Smooth muscle cell (in vitro differentiated cells): ENCODE measurements around the gene XYLT1. TPM values are rescaled to one million over a fixed set of nuclear protein-coding genes. Genes with fewer than 3 reads are reported as not detected.

Experiments used
- DNase-seq: peaks from one replicate; lab custom pipeline; 2025; ENCODE audit not compliant: unreplicated experiment; lab: John Stamatoyannopoulos, UW
- H2AFZ ChIP-seq: fragments of 200-600 bp; sonication (generic); 2 replicates; pipeline ENCODE4 v1.6.0; 2016; ENCODE audit warnings: antibody characterized with exemption, low read depth, mild to moderate bottlenecking
- H3F3A ChIP-seq: fragments of 200-600 bp; sonication (generic); 2 replicates; pipeline ENCODE4 v1.6.0; 2017; ENCODE audit warnings: antibody characterized with exemption, low read depth
- H3K27ac ChIP-seq: fragments of 200-600 bp; sonication (generic); 2 replicates; pipeline ENCODE4 v1.5.1; 2016; ENCODE audit warnings: low read depth, mild to moderate bottlenecking
- H3K27me3 ChIP-seq: fragments of 200-600 bp; sonication (generic); 2 replicates; pipeline ENCODE4 v1.6.1; 2016; ENCODE audit warnings: low read depth, mild to moderate bottlenecking
- H3K36me3 ChIP-seq: fragments of 200-600 bp; sonication (generic); 2 replicates; pipeline ENCODE4 v1.5.1; 2016; ENCODE audit warnings: low read depth
- H3K4me1 ChIP-seq: fragments of 200-600 bp; sonication (generic); 2 replicates; pipeline ENCODE4 v1.5.1; 2016; ENCODE audit warnings: low read depth
- H3K4me2 ChIP-seq: fragments of 200-600 bp; sonication (generic); 2 replicates; pipeline ENCODE4 v1.6.0; 2016; ENCODE audit warnings: mild to moderate bottlenecking
- H3K4me3 ChIP-seq: fragments of 200-600 bp; sonication (generic); 2 replicates; pipeline ENCODE4 v1.5.1; 2016; ENCODE audit warnings: mild to moderate bottlenecking
- H3K79me2 ChIP-seq: fragments of 200-600 bp; sonication (generic); 2 replicates; pipeline ENCODE4 v1.6.0; 2016; ENCODE audit warnings: low read depth, mild to moderate bottlenecking
- H3K9ac ChIP-seq: fragments of 200-600 bp; sonication (generic); 2 replicates; pipeline ENCODE4 v1.6.0; 2016; ENCODE audit warnings: low read depth
- H3K9me3 ChIP-seq: fragments of 200-600 bp; sonication (generic); replicated peaks from 2 replicates; pipeline ENCODE4 v1.5.1; 2016; ENCODE audit warnings: low read depth
- H4K20me1 ChIP-seq: fragments of 200-600 bp; sonication (generic); 2 replicates; pipeline ENCODE4 v1.6.0; 2016; ENCODE audit warnings: low read depth
- WGBS: methylation state at CpG from one replicate; pipeline ENCODE4 v1.1.7; 2016; ENCODE audit warnings: low lambda C conversion rate; 5-methylcytosine and 5-hydroxymethylcytosine counted together
- polyA plus RNA-seq: library from polyadenylated mRNA; unstranded; fragments of >200 nt; fragmentation: Nextera tagmentation; extraction: Ambion mirVana; gene quantifications from 2 replicates; pipeline ENCODE4 v1.2.1, GENCODE V29; 2016
- total RNA-seq: library from RNA; depleted of rRNA; stranded (reverse); fragments of >200 nt; gene quantifications from 2 replicates; pipeline ENCODE4 v1.2.3, GENCODE V29; 2014
- TF ChIP-seq, protein P1 (sequence below): fragments of 200-600 bp; sonication (generic); IDR thresholded peaks from 2 replicates; pipeline ENCODE4 v1.5.1; 2017; ENCODE audit warnings: borderline replicate concordance, mild to moderate bottlenecking, antibody characterized with exemption; ENCODE audit not compliant: insufficient read depth, poor library complexity, severe bottlenecking

XYLT1 gene
- total and polyA plus RNA-seq, 2 experiments from 2014 or later = 9.5 to 19.9 TPM

DNA sequence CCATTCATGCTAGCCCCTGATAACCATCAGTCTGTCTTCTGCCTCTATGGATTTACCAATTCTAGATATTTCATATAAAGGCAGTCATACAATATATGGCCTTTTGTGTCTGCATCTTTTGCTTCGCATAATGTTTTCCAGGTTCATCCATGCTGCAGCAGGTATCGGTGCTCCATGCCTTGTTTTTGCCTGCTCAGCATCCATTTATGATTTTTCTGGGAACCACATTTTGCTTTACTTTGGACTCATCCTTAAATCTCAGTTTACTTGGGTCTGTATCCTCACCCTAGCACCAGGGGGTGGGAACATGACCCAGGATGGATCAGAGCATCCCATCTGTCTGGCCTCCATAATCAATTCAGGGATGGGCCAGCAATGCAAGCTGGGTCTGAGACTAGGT is 325.7 kb downstream of the XYLT1 start:
- WGBS = 95% methylated on average over 2 of the region's 2 CpGs
- Histone ChIP-seq H3K4me3 (no peak overlapping the region), H3K4me1 (no peaks in the 10 kb centered on the region), H3K9ac (no peak overlapping the region), H3K4me2 (no peak overlapping the region), H3K27me3 (no peaks in the 10 kb centered on the region), H3K79me2 (no peaks in the 10 kb centered on the region), H3F3A (no peaks in the 10 kb centered on the region), H4K20me1 (peaks cover 82% of the 10 kb centered on the region), H2AFZ (no peak overlapping the region), H3K27ac (no peak overlapping the region), H3K36me3 (no peaks in the 10 kb centered on the region), H3K9me3 (no peaks in the 10 kb centered on the region)
- TF ChIP-seq, protein P1, sequence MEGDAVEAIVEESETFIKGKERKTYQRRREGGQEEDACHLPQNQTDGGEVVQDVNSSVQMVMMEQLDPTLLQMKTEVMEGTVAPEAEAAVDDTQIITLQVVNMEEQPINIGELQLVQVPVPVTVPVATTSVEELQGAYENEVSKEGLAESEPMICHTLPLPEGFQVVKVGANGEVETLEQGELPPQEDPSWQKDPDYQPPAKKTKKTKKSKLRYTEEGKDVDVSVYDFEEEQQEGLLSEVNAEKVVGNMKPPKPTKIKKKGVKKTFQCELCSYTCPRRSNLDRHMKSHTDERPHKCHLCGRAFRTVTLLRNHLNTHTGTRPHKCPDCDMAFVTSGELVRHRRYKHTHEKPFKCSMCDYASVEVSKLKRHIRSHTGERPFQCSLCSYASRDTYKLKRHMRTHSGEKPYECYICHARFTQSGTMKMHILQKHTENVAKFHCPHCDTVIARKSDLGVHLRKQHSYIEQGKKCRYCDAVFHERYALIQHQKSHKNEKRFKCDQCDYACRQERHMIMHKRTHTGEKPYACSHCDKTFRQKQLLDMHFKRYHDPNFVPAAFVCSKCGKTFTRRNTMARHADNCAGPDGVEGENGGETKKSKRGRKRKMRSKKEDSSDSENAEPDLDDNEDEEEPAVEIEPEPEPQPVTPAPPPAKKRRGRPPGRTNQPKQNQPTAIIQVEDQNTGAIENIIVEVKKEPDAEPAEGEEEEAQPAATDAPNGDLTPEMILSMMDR = no peak
- DNase-seq = no peak

DNA sequence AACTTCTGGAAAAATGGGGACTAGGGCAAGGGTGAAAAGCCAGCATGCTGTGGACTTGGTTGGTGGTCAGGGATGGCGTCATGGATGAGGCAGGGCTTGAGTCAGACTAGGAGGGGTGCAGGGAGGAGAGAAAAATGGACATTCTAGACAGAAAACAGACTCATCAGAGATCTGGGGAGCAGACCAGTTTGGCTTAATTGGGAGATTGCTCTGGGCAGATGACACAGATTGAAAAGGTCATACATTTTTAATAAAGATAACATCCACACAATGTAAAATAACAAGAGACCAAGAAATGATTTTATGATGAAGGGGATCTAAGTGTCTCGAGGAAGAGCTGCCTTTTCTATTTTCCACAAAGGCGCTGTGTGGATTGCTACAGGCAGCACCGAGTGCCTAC is 326.3 kb downstream of the XYLT1 start:
- Histone ChIP-seq H3K4me2 (no peak overlapping the region), H3K9ac (no peak overlapping the region), H4K20me1 (peaks cover 76% of the 10 kb centered on the region), H3K4me3 (no peak overlapping the region), H2AFZ (no peak overlapping the region), H3F3A (no peaks in the 10 kb centered on the region), H3K9me3 (no peaks in the 10 kb centered on the region), H3K4me1 (no peaks in the 10 kb centered on the region), H3K36me3 (no peaks in the 10 kb centered on the region), H3K27ac (no peak overlapping the region), H3K27me3 (no peaks in the 10 kb centered on the region), H3K79me2 (no peaks in the 10 kb centered on the region)
- WGBS = 88% methylated on average over 4 of the region's 4 CpGs
- TF ChIP-seq, protein P1 = no peak
- no peak for DNase-seq

DNA sequence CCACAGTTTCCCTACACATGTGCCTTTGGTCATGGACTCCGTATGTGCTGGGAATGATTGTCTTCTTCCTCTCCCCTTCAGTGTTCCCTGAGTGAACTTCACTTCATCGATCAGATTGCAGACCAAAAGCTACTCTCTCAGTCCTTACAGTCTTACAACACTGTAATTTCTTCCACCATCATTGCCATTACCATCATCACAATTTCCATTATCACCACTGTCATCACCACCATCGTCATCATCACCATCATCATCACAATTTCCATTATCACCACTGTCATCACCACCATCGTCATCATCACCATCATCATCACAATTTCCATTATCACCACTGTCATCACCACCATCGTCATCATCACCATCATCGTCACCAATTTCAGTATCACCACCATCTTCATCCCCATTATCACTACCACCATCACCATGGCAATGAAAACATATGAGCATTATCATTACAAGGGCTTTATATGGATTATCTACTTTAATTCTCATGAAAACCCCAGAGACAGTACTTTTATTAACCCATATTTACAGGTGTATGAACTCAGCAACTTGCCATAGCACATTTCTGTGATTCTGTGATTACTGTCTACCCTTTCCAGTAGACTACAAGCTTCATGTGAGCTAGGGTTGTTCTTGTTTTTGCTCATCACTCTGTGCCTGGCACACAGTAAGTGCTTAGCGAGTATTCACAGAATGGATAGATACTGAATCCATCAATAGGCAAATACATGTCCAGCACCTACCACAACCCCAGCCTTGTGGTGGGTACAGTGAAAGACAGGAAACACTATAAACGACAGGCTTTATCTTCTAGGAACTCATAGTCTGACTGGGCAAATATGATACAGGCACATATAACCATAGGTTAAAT is 327.0 kb downstream of the XYLT1 start:
- no peaks in the 10 kb centered on the region for H3K4me1 ChIP-seq
- no peaks in the 10 kb centered on the region for H3F3A ChIP-seq
- H3K27me3 ChIP-seq = no peaks in the 10 kb centered on the region
- H4K20me1 ChIP-seq = peaks cover 69% of the 10 kb centered on the region
- no peak overlapping the region for H3K4me3 ChIP-seq
- H3K9ac ChIP-seq = no peak overlapping the region
- H2AFZ ChIP-seq = no peak overlapping the region
- no peak overlapping the region for H3K27ac ChIP-seq
- no peaks in the 10 kb centered on the region for H3K9me3 ChIP-seq
- 89% methylated on average over 8 of the region's 8 CpGs for WGBS
- no peak overlapping the region for H3K4me2 ChIP-seq
- no peak for DNase-seq
- TF ChIP-seq, protein P1 = no peak
- H3K36me3 ChIP-seq = no peaks in the 10 kb centered on the region
- H3K79me2 ChIP-seq = no peaks in the 10 kb centered on the region

DNA sequence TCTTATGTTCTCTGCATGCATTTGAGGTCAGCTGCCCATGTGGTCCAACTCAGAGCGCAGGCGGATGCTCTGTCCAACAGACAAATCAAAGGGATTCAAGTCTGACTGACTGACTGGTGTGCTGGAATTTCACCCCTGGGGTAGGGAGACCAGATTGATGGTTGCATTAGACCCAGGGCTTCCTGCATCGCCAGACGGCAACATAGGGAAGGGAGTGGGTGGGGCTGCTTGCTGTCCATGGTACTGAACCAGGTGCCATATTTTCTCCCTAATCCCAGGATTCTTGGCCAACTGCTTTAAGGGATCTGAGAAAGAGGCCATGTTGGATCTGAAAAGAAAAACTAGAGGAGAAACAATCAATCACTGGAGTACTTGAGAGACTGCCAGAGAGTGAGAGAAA is 332.0 kb downstream of the XYLT1 start:
- no peaks in the 10 kb centered on the region for H3K9me3 ChIP-seq
- no peaks in the 10 kb centered on the region for H3F3A ChIP-seq
- no peak overlapping the region for H3K9ac ChIP-seq
- H3K27ac ChIP-seq = no peak overlapping the region
- H3K4me2 ChIP-seq = no peak overlapping the region
- H3K4me1 ChIP-seq = no peaks in the 10 kb centered on the region
- TF ChIP-seq, protein P1 = no peak
- no peaks in the 10 kb centered on the region for H3K79me2 ChIP-seq
- no peaks in the 10 kb centered on the region for H3K36me3 ChIP-seq
- H3K27me3 ChIP-seq = no peaks in the 10 kb centered on the region
- no peak overlapping the region for H2AFZ ChIP-seq
- no peak for DNase-seq
- WGBS = 70% methylated on average over 4 of the region's 4 CpGs
- H4K20me1 ChIP-seq = peaks cover 21% of the 10 kb centered on the region
- no peak overlapping the region for H3K4me3 ChIP-seq
